H9 (cell line): ENCODE results near the gene CD47. TPM values are rescaled to one million over a fixed set of nuclear protein-coding genes. Genes with fewer than 3 reads are reported as not detected.

ENCODE experiments used
- DNase-seq: peaks from one replicate; pipeline ENCODE4 v3.0.0-alpha.2; 2017
- H2AFZ ChIP-seq: one replicate; pipeline ENCODE4 v1.6.1; 2013; ENCODE audit warnings: mild to moderate bottlenecking, low read length, control low read depth, moderate library complexity
- H2AK5ac ChIP-seq: 2 replicates; pipeline ENCODE4 v1.6.1; 2013; ENCODE audit warnings: low read length, control low read depth, mixed read lengths; ENCODE audit not compliant: insufficient read length
- H2BK120ac ChIP-seq: one replicate; pipeline ENCODE4 v1.6.1; 2013; ENCODE audit warnings: low read depth, mild to moderate bottlenecking, low read length, control low read depth, inconsistent platforms; ENCODE audit not compliant: poor library complexity, severe bottlenecking
- H2BK12ac ChIP-seq: 2 replicates; pipeline ENCODE4 v1.6.1; 2013; ENCODE audit warnings: low read length, control low read depth, mixed read lengths, low read depth; ENCODE audit not compliant: insufficient read length
- H2BK15ac ChIP-seq: 2 replicates; pipeline ENCODE4 v1.6.1; 2013; ENCODE audit warnings: low read depth, low read length, control low read depth
- H2BK20ac ChIP-seq: one replicate; pipeline ENCODE4 v1.6.1; 2013; ENCODE audit warnings: low read depth, mild to moderate bottlenecking, low read length, control low read depth, inconsistent platforms; ENCODE audit not compliant: poor library complexity, severe bottlenecking
- H2BK5ac ChIP-seq: 2 replicates; pipeline ENCODE4 v1.6.1; 2013; ENCODE audit warnings: low read length, control low read depth, mixed read lengths; ENCODE audit not compliant: insufficient read length
- H3K14ac ChIP-seq: 2 replicates; pipeline ENCODE4 v1.6.1; 2013; ENCODE audit warnings: low read length, control low read depth; ENCODE audit not compliant: insufficient read depth
- H3K18ac ChIP-seq: 2 replicates; pipeline ENCODE4 v1.6.1; 2013; ENCODE audit warnings: low read depth, mild to moderate bottlenecking, mixed read lengths, low read length, control low read depth; ENCODE audit not compliant: insufficient read length
- H3K23ac ChIP-seq: 2 replicates; pipeline ENCODE4 v1.6.1; 2013; ENCODE audit warnings: low read length, control low read depth, mixed read lengths, low read depth; ENCODE audit not compliant: insufficient read length
- H3K23me2 ChIP-seq: 2 replicates; pipeline ENCODE4 v1.6.1; 2013; ENCODE audit warnings: low read depth, mild to moderate bottlenecking, mixed read lengths, low read length, control low read depth; ENCODE audit not compliant: insufficient read length, poor library complexity, severe bottlenecking
- H3K27ac ChIP-seq: 2 replicates; pipeline ENCODE4 v1.5.1; 2013; ENCODE audit warnings: low read length, control low read depth, mixed read lengths, low read depth; ENCODE audit not compliant: insufficient read length
- H3K27me3 ChIP-seq: 2 replicates; pipeline ENCODE4 v1.6.1; 2013; ENCODE audit warnings: low read length, control low read depth, inconsistent platforms; ENCODE audit not compliant: insufficient read depth
- H3K4ac ChIP-seq: 2 replicates; pipeline ENCODE4 v1.6.1; 2013; ENCODE audit warnings: low read depth, mild to moderate bottlenecking, control low read depth, inconsistent platforms, low read length, moderate library complexity
- H3K4me1 ChIP-seq: 2 replicates; pipeline ENCODE4 v1.6.1; 2013; ENCODE audit warnings: low read length, control low read depth, inconsistent platforms; ENCODE audit not compliant: insufficient read depth
- H3K4me2 ChIP-seq: 2 replicates; pipeline ENCODE4 v1.6.1; 2013; ENCODE audit warnings: low read length, control low read depth, mixed read lengths; ENCODE audit not compliant: insufficient read length, insufficient read depth
- H3K56ac ChIP-seq: 2 replicates; pipeline ENCODE4 v1.6.1; 2013; ENCODE audit warnings: low read depth, mild to moderate bottlenecking, mixed read lengths, low read length, control low read depth; ENCODE audit not compliant: insufficient read length
- H3K79me1 ChIP-seq: 2 replicates; pipeline ENCODE4 v1.6.1; 2013; ENCODE audit warnings: low read depth, mild to moderate bottlenecking, moderate library complexity, low read length, control low read depth, inconsistent platforms; ENCODE audit not compliant: insufficient read depth, poor library complexity, severe bottlenecking
- H3K79me2 ChIP-seq: 2 replicates; pipeline ENCODE4 v1.6.1; 2013; ENCODE audit warnings: low read length, control low read depth, inconsistent platforms; ENCODE audit not compliant: insufficient read depth
- H3K9ac ChIP-seq: 2 replicates; pipeline ENCODE4 v1.6.1; 2013; ENCODE audit warnings: low read length, control low read depth, mixed read lengths; ENCODE audit not compliant: insufficient read length; ENCODE audit errors: extremely low read depth
- H3K9me3 ChIP-seq: one replicate; pipeline ENCODE4 v1.6.1; 2013; ENCODE audit warnings: low read depth, low read length, inconsistent platforms; ENCODE audit not compliant: control insufficient read depth
- H3T11ph ChIP-seq: one replicate; pipeline ENCODE4 v1.6.1; 2013; ENCODE audit warnings: mild to moderate bottlenecking, low read length, control low read depth, inconsistent platforms
- H4K20me1 ChIP-seq: one replicate; pipeline ENCODE4 v1.6.1; 2013; ENCODE audit not compliant: control insufficient read depth, insufficient read length, insufficient read depth
- H4K5ac ChIP-seq: 2 replicates; pipeline ENCODE4 v1.6.1; 2013; ENCODE audit warnings: low read depth, mild to moderate bottlenecking, mixed read lengths, low read length, control low read depth; ENCODE audit not compliant: insufficient read length
- H4K8ac ChIP-seq: replicated peaks from 2 replicates; pipeline ENCODE4 v1.6.1; 2013; ENCODE audit warnings: low read length, control low read depth, mixed read lengths, low read depth; ENCODE audit not compliant: insufficient read length
- H4K91ac ChIP-seq: 2 replicates; pipeline ENCODE4 v1.6.1; 2013; ENCODE audit warnings: low read depth, mild to moderate bottlenecking, moderate library complexity, mixed read lengths, low read length, control low read depth; ENCODE audit not compliant: insufficient read length
- H3K27ac Mint-ChIP-seq, 3 experiments: 2 replicates in 2 of 3; 3 replicates in 1 of 3; pipeline ENCODE4 v1.8.0; 2020 to 2021; ENCODE audit warnings: mixed read lengths in 3 of 3, mild to moderate bottlenecking in 1 of 3, moderate library complexity in 1 of 3
- H3K27me3 Mint-ChIP-seq: 2 replicates; pipeline ENCODE4 v1.8.0; 2021; ENCODE audit warnings: low read depth, mild to moderate bottlenecking, moderate library complexity, mixed read lengths
- H3K36me3 Mint-ChIP-seq, 3 experiments: 2 replicates in 2 of 3; 3 replicates in 1 of 3; pipeline ENCODE4 v1.8.0; 2020 to 2021; ENCODE audit warnings: low read depth in 3 of 3, mixed read lengths in 3 of 3; ENCODE audit not compliant: insufficient read depth in 1 of 3
- H3K4me1 Mint-ChIP-seq, 2 experiments: 2 replicates each; pipeline ENCODE4 v1.8.0; 2020; ENCODE audit warnings: mixed read lengths in 2 of 2
- H3K4me3 Mint-ChIP-seq, 2 experiments: 2 replicates in 1 of 2; 3 replicates in 1 of 2; pipeline ENCODE4 v1.8.0; 2020 to 2021; ENCODE audit warnings: mild to moderate bottlenecking in 2 of 2, mixed read lengths in 2 of 2, moderate library complexity in 1 of 2
- H3K9me3 Mint-ChIP-seq, 2 experiments: 2 replicates in 1 of 2; 3 replicates in 1 of 2; pipeline ENCODE4 v1.8.0; 2020; ENCODE audit warnings: mild to moderate bottlenecking in 2 of 2, mixed read lengths in 2 of 2, moderate library complexity in 1 of 2
- WGBS: extraction: QIAGEN DNeasy Blood & Tissue Kit; methylation state at CpG from one replicate; pipeline ENCODE4 v1.1.7; 2013; ENCODE audit warnings: missing lambda C conversion rate, low lambda C conversion rate, mixed read lengths; ENCODE audit not compliant: insufficient read length; ENCODE audit errors: extremely low coverage; 5-methylcytosine and 5-hydroxymethylcytosine counted together
- total RNA-seq: library from RNA; stranded (reverse); gene quantifications from 2 replicates; pipeline ENCODE4 v1.2.1, GENCODE V29; 2021
- TF ChIP-seq, protein P1 (sequence below): fragments of 200-600 bp; sonication (generic); conservative IDR thresholded peaks from 3 replicates; pipeline ENCODE4 v1.8.0; 2021; ENCODE audit warnings: antibody characterized with exemption, mild to moderate bottlenecking

Gene CD47
- total RNA-seq, 1 experiment from 2014 or later: 15.4 TPM

DNA sequence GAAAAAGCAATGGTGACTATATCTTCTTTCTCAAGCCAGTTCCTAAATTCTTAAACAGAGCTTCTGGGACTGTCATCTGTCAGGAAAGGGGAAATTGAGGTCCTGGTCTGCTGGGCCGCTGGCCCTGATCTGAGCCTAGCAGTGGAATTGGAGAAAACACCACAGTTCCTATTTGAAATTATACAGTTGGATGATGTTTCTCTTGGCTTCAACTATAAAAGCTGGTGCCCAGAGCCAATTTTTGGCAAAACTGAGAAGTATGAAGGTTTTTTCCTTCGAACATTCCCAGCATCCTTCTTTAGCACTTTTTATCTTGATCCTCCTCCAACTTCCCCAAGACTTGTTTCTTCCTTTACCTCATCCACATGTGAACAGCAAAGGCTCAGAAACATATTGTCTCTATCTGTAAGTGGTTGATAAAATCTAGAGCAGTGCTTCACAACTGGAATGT lies 83.9 kb downstream of the CD47 start:
- Mint-ChIP-seq H3K9me3 (no peaks in the 10 kb centered on the region), H3K27ac (peak overlapping the region in 1 of 3 experiments; percentile 57; a peak in 1 of 7 replicates)
- no peak overlapping the region for H3K4me2 ChIP-seq

More for the DNA sequence above, 83.9 kb downstream of the CD47 start:
- Mint-ChIP-seq H3K4me1 (peaks cover 3 to 5% of the 10 kb centered on the region in 2 experiments; a peak in 1 of 4 replicates), H3K4me3 (no peak overlapping the region), H3K36me3 (no peaks in the 10 kb centered on the region), H3K27me3 (no peaks in the 10 kb centered on the region)
- Histone ChIP-seq H3K4ac (no peak overlapping the region), H3K4me1 (no peaks in the 10 kb centered on the region; the same call in 1 of the 2 replicates), H3K23ac (no peak overlapping the region), H4K8ac (no peak overlapping the region), H2BK5ac (no peak overlapping the region), H3K27me3 (no peaks in the 10 kb centered on the region), H4K91ac (no peak overlapping the region), H2BK120ac (no peak overlapping the region), H3K27ac (no peak overlapping the region), H4K5ac (no peak overlapping the region), H3K9me3 (no peaks in the 10 kb centered on the region), H2BK20ac (no peak overlapping the region), H2BK12ac (no peak overlapping the region), H3K9ac (no peak overlapping the region), H3K56ac (no peak overlapping the region), H3K18ac (no peak overlapping the region), H2AK5ac (no peak overlapping the region), H3K14ac (no peak overlapping the region), H2BK15ac (no peak overlapping the region), H3K79me2 (no peaks in the 10 kb centered on the region), H3K23me2 (no peaks in the 10 kb centered on the region), H4K20me1 (no peaks in the 10 kb centered on the region), H3T11ph (no peak overlapping the region), H2AFZ (no peak overlapping the region), H3K79me1 (no peaks in the 10 kb centered on the region)
- DNase-seq: no peak
- no CpG with 5 or more reads among the region's 2 CpGs for WGBS
- TF ChIP-seq, protein P1, sequence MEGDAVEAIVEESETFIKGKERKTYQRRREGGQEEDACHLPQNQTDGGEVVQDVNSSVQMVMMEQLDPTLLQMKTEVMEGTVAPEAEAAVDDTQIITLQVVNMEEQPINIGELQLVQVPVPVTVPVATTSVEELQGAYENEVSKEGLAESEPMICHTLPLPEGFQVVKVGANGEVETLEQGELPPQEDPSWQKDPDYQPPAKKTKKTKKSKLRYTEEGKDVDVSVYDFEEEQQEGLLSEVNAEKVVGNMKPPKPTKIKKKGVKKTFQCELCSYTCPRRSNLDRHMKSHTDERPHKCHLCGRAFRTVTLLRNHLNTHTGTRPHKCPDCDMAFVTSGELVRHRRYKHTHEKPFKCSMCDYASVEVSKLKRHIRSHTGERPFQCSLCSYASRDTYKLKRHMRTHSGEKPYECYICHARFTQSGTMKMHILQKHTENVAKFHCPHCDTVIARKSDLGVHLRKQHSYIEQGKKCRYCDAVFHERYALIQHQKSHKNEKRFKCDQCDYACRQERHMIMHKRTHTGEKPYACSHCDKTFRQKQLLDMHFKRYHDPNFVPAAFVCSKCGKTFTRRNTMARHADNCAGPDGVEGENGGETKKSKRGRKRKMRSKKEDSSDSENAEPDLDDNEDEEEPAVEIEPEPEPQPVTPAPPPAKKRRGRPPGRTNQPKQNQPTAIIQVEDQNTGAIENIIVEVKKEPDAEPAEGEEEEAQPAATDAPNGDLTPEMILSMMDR: no peak
